ENCODE results near the gene HNRNPH3. TPM values are rescaled to one million over a fixed set of nuclear protein-coding genes. Genes with fewer than 3 reads are reported as not detected.

Gene HNRNPH3
- total and polyA plus RNA-seq, 5 donors, result 81.1 to 134 (median 100) TPM

DNA sequence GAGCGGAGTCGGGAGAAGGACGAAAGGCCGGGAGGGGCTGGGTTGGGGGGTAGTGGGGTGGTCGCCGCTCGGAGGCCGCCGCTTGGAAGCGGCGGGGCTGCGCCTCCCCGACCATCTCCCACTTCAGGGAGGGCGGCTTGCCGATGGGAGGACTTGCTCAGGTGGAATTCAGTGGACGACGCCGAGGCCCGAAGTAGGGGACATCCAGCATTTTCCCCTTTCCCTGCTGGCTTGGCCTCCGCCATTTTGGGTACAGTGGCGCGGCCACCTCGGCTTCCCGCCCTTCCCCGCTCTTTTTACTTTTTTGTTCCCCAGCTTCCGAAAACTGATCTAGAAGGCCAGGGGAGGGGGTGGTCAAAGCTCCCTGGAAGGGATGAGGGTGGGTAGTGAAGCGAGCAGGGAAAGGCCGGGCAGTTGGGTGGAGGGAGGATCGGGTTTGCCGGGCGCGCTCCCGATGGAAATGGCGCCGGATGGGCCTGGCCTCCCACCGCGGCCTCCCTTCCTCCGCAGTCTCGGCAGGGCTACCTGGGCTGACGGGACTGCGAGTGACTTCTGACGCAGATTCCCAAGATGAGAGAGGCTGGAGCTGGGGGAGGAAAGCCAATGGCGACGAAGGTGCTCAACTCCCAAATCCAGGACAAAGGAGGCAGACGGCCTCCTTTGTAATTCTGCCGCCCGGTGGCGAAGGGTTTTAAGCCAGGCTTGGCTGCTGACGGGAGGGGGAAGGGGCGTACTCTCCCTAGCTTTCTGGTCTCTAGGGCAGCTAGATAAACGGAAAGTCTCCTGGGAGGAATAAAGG, 594 bp downstream of the HNRNPH3 start, which contains the start of gene PBLD:
TSS of gene PBLD (minus strand) at position 670 of the 799 bp plus-strand sequence. CDS start 26,084 bp downstream, outside the sequence.
- Histone ChIP-seq H3K27me3 (ENCODE audit: control insufficient read depth, insufficient read depth) (no peaks in the 10 kb centered on the region), H3K27ac (ENCODE audit: low read length) (peak within 1 kb of the TSS; percentile 96), H3K4me3 (ENCODE audit: low read length) (peak within 1 kb of the TSS; percentile 95), H3K4me1 (ENCODE audit: control insufficient read depth, insufficient read depth, low read length) (peaks cover 2% of the 10 kb centered on the region), H3K9me3 (ENCODE audit: control insufficient read depth, low read length) (no peaks in the 10 kb centered on the region)
- intact Hi-C loops (cut with DNase I), result no loop called here
- under 1% methylated on average over 51 of the region's 51 CpGs for WGBS
- peak; percentile 42 to 58 for ATAC-seq
- peak; percentile 78 to 85 (median 83) for DNase-seq

DNA sequence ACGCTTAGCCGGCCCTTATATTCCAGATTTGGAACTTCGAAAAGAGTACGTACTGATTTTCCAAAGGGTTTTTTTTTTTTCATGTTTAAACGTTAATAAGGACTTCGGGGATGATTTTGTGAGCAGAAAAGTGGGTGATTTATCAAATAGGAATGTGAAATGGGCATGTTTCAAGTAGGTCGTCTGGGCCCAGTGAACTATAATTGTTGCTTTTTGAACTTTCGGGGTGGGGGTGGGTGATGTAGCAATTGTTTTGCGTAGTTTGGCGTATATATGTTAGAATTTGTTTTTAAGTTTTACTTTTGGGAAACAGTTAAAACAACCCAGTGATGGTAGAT, 1.2 kb downstream of the HNRNPH3 start:
- DNase-seq, result no peak
- H3K4me1 ChIP-seq (ENCODE audit: control insufficient read depth, insufficient read depth, low read length), result peaks cover 4% of the 10 kb centered on the region
- ATAC-seq, result no peak
- peak overlapping the region; percentile 96 for H3K27ac ChIP-seq (ENCODE audit: low read length)
- intact Hi-C loops (cut with DNase I), result no loop called here
- under 1% methylated on average over 10 of the region's 10 CpGs for WGBS
- peak overlapping the region; percentile 95 for H3K4me3 ChIP-seq (ENCODE audit: low read length)
- H3K9me3 ChIP-seq (ENCODE audit: control insufficient read depth, low read length), result no peaks in the 10 kb centered on the region
- no peaks in the 10 kb centered on the region for H3K27me3 ChIP-seq (ENCODE audit: control insufficient read depth, insufficient read depth)

DNA sequence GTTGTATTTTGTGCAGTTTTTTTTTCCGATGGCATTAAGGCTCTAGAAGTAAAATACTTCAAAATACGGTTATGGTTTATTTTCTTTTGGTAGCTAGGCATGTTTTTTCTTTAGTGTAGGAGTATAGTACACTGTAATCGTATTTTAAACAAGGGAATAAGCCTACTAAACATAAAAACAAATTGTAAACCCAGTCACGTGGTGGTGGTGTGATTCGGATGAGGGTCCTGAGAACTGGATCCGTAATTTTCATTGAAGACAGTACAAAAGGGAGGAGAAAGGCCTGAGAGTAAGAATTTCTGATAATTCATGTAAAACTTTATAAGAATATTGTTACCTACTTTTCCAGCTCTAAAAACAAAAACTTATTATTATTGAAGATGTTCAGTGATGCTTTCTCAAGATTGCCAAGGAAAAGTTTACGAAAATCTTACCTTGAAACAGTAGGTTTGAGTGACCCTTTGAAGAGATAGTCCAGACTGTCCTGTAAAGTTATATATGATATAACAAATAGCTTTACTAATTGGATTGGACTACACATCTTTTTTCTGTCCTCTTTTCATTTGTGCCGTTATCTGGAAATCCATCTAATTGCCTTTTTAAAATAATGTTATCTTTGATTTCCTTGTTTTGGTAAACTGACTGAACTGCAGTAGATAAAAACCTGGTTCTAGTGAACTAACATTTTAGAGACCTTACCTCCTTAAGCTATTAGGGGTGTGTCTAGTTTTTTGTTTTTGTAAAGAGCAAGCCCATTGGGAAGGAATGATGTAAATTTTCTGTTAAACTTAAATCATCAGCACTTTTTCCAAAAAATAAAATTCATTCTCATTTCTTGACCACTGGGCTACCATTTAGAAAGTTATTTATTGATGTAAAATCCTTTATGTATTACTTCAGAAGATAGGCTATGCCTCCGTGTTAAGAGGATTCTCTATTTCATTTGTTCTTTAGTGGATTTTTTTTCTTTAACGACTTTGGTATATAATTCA, 1.9 kb downstream of the HNRNPH3 start:
- H3K4me3 ChIP-seq (ENCODE audit: low read length), result peak overlapping the region; percentile 95
- DNase-seq (no peak), ATAC-seq (no peak)
- no peaks in the 10 kb centered on the region for H3K27me3 ChIP-seq (ENCODE audit: control insufficient read depth, insufficient read depth)
- H3K4me1 ChIP-seq (ENCODE audit: control insufficient read depth, insufficient read depth, low read length), result peaks cover 4% of the 10 kb centered on the region
- no peaks in the 10 kb centered on the region for H3K9me3 ChIP-seq (ENCODE audit: control insufficient read depth, low read length)
- WGBS, result 1% methylated on average over 10 of the region's 10 CpGs
- no peak overlapping the region for H3K27ac ChIP-seq (ENCODE audit: low read length)
- intact Hi-C loops (cut with DNase I), result no loop called here

DNA sequence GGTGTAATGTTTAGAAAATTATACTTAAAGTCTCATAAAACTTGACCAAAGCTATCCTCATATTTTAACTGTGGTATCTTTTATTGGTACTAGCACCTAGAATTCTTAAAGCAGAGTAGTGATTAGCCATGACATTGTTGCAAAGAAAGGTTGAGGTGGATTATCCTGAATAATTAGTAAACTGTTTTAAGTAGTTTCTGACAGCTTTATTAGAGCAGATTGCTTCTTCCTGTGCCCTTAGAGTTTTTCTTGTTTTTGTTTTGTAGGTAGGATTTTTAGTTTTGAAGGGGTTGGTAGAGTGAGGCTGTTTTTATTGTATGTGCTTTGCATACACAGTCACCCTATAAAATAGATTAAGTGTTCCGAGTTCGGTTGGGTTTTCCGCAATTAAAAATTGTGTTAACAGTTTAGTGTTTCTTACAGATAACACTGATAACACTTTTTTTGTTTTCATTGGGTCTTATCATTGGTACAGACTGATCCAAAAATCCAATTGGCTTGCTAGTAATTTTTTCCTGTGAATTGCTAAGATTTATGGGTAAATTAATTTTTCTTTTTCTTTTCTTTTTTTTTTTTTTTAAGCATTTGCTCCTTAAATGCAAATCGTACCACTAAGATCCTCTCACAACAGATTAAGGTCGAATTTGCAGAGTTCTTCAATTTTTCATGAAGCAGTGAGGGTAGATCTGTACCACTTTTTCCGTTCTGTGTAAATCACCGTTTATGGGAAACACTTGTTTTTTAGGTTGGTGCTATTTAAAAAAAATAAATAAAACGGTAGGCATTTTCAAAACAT, 3.0 kb downstream of the HNRNPH3 start:
- DNase-seq (no peak), ATAC-seq (no peak)
- no peak overlapping the region for H3K27ac ChIP-seq (ENCODE audit: low read length)
- intact Hi-C loops (cut with DNase I), result no loop called here
- peaks cover 4% of the 10 kb centered on the region for H3K4me1 ChIP-seq (ENCODE audit: control insufficient read depth, insufficient read depth, low read length)
- 4% methylated on average over 8 of the region's 8 CpGs for WGBS
- no peaks in the 10 kb centered on the region for H3K27me3 ChIP-seq (ENCODE audit: control insufficient read depth, insufficient read depth)
- peak overlapping the region; percentile 95 for H3K4me3 ChIP-seq (ENCODE audit: low read length)
- no peaks in the 10 kb centered on the region for H3K9me3 ChIP-seq (ENCODE audit: control insufficient read depth, low read length)

DNA sequence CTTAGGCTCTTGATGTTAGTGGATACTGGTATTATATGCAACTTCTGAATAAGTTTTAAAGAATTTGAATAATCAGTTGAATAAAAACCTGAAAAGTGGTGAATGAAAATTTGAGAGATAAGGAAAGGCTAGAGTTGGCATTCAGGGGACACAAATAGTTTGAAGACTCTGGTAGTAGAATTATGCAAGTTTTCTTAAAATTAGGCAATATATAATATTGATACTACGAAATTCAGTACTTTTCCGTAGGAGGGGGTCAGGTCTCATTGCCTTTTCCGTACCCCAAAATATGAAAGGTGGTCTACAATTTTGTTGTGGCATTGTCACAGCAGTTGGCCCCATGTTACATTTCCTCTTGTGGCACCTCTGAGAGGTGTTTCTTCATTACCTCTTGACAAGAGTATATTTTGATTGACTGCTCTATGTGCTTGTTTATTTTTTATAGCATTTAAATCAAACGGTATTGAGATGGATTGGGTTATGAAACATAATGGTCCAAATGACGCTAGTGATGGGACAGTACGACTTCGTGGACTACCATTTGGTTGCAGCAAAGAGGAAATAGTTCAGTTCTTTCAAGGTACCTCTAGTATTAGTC, 5.0 kb downstream of the HNRNPH3 start:
- Histone ChIP-seq H3K9me3 (ENCODE audit: control insufficient read depth, low read length) (no peaks in the 10 kb centered on the region), H3K4me1 (ENCODE audit: control insufficient read depth, insufficient read depth, low read length) (peaks cover 4% of the 10 kb centered on the region), H3K27me3 (ENCODE audit: control insufficient read depth, insufficient read depth) (no peaks in the 10 kb centered on the region), H3K4me3 (ENCODE audit: low read length) (no peak overlapping the region), H3K27ac (ENCODE audit: low read length) (no peak overlapping the region)
- no peak for DNase-seq
- 68% methylated on average over 7 of the region's 7 CpGs for WGBS
- intact Hi-C loops (cut with DNase I), result no loop called here
- ATAC-seq, result no peak

DNA sequence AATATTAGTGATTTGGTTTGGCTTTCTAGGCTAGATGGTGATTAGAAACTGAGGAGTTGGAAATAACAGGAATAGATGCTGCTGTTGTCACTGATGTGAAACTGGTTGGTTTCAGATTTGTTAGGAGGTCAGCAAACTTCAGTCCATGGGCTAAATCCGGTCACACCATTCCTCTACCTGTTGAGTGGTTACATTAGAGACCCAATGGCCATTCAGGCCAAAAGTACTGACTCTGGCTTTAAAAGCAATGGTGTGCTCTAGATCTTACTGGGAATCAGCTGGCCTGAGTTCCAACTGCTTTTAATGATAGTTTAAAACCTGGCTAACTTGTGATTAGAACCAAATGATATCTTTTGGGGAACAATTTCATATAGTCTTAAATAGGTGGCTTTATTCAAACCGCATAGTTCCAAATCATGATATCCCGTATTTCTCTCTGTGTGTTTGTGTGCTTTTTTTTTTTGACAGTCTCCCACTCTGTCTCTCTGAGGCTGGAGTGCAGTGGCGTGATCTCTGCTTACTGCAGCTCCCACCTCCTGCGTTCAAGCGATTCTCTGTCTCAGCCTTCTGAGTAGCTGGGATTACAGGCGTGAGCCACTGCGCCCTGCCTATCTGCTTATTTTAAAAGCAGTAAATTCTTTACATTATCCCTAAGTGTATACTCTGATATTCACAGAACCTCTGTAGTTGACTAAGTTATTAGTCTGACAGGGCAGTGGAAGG, 8.7 kb downstream of the HNRNPH3 start:
- ATAC-seq (no peak), DNase-seq (peak in 1 of 3 donors; percentile 45)
- no peak overlapping the region for H3K27ac ChIP-seq (ENCODE audit: low read length)
- intact Hi-C loops (cut with DNase I), result no loop called here
- H3K4me3 ChIP-seq (ENCODE audit: low read length), result no peak overlapping the region
- no peaks in the 10 kb centered on the region for H3K27me3 ChIP-seq (ENCODE audit: control insufficient read depth, insufficient read depth)
- H3K9me3 ChIP-seq (ENCODE audit: control insufficient read depth, low read length), result no peaks in the 10 kb centered on the region
- 91% methylated on average over 8 of the region's 8 CpGs for WGBS
- H3K4me1 ChIP-seq (ENCODE audit: control insufficient read depth, insufficient read depth, low read length), result peaks cover 4% of the 10 kb centered on the region

DNA sequence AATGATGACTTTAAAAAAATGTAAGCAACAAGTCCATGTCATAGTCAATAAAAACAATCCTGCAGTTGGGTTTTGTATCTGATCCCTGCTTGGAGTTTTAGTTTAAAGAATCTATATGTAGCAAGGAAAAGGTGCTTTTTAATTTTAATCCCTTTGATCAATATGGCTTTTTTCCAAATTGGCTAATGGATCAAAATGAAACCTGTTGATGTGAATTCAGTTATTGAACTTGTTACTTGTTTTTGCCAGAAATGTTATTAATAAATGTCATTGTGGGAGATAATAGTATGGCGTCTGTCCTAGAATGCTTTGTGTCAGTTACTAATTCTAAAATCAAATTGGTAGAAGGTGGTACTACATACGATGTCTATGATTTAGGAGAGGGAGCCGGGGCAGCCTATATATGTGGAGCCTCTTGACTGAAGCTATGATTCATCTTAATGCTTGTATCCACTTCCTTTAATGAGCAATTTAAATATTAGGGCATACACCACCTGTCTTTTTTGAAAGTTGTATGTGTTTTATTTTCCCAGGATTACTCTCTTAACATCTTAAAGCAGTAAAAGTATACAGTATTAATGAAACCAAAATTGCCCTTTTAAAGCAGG, 11.1 kb downstream of the HNRNPH3 start:
- no peak for ATAC-seq
- Histone ChIP-seq H3K27ac (ENCODE audit: low read length) (no peak overlapping the region), H3K4me3 (ENCODE audit: low read length) (no peak overlapping the region), H3K9me3 (ENCODE audit: control insufficient read depth, low read length) (no peaks in the 10 kb centered on the region), H3K27me3 (ENCODE audit: control insufficient read depth, insufficient read depth) (no peaks in the 10 kb centered on the region), H3K4me1 (ENCODE audit: control insufficient read depth, insufficient read depth, low read length) (no peaks in the 10 kb centered on the region)
- intact Hi-C loops (cut with DNase I), result no loop called here
- WGBS, result 88% methylated on average over 3 of the region's 3 CpGs
- no peak for DNase-seq

DNA sequence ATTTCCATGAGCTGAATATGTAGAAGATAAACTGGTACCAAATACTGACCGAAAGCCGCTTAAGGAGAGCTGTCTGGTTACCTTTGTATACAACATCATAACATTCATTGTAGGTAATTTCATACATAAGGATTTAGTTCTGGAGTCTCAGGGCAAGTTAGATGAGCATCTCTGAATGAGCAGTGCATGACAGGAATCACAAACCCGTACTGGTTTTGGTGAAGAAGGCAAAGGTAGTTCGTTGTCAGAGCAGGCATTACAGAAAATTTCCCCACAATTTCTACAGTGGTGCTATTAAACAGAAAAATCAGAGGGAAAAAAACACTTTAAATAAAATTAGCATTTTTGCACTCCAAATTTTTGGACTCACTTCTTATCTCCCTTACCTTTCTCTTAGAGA, 13.8 kb downstream of the HNRNPH3 start:
- H3K27ac ChIP-seq (ENCODE audit: low read length), result no peak overlapping the region
- H3K4me1 ChIP-seq (ENCODE audit: control insufficient read depth, insufficient read depth, low read length), result no peaks in the 10 kb centered on the region
- intact Hi-C loops (cut with DNase I), result no loop called here
- no peaks in the 10 kb centered on the region for H3K27me3 ChIP-seq (ENCODE audit: control insufficient read depth, insufficient read depth)
- no peaks in the 10 kb centered on the region for H3K9me3 ChIP-seq (ENCODE audit: control insufficient read depth, low read length)
- ATAC-seq, result no peak
- DNase-seq, result no peak
- H3K4me3 ChIP-seq (ENCODE audit: low read length), result no peak overlapping the region
- WGBS, result 92% methylated on average over 4 of the region's 4 CpGs

DNA sequence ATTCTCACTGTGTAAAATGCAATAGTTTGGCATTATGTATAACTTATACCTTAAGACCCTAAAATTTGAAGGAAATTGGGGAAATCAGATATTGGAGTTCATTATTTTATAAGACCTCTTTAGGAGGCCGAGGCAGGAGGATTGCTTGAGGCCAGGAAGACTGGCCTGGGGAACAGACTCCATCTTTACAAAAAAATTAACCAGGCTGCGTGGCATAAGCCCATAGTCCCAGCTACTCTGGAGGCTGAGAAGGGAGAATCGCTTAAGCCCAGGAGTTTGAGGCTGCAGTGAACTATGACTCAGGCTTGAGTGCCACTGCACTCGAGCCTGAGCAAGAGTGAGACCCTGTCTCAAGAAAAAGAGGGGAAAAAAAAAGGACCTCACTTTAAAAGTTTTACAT, 14.9 kb downstream of the HNRNPH3 start:
- Histone ChIP-seq H3K4me3 (ENCODE audit: low read length) (no peak overlapping the region), H3K9me3 (ENCODE audit: control insufficient read depth, low read length) (no peaks in the 10 kb centered on the region), H3K27me3 (ENCODE audit: control insufficient read depth, insufficient read depth) (no peaks in the 10 kb centered on the region), H3K27ac (ENCODE audit: low read length) (no peak overlapping the region), H3K4me1 (ENCODE audit: control insufficient read depth, insufficient read depth, low read length) (no peaks in the 10 kb centered on the region)
- WGBS, result 76% methylated on average over 4 of the region's 4 CpGs
- ATAC-seq, result no peak
- DNase-seq, result no peak
- intact Hi-C loops (cut with DNase I), result no loop called here

Data from right cardiac atrium (tissue), 5 donors.